GM18951 (cell line): ENCODE data around the gene SLC35A5.
A peak's percentile ranks its signal among the peaks of the same experiment; 100 is the strongest.
"Not testable (repeated sequence)": the region's sequence is repeated elsewhere in the genome, so short reads cannot be mapped to it uniquely, and the experiment has no call there.

Experiments used
- POLR2A ChIP-seq: IDR thresholded peaks from 4 replicates; pipeline ENCODE4 v1.6.1; 2011; ENCODE audit warnings: mild to moderate bottlenecking; ENCODE audit not compliant: insufficient read length, insufficient read depth; ENCODE audit errors: extremely low read depth
- in situ Hi-C: fragments of 300-500 bp; cut with MboI; formaldehyde crosslinking; loops from one replicate; pipeline ENCODE4 v1.12.0; 2022; ENCODE audit warnings: low sequenced_read_pairs, mixed read lengths, inconsistent platforms; ENCODE audit not compliant: unreplicated experiment

SLC35A5 gene

DNA sequence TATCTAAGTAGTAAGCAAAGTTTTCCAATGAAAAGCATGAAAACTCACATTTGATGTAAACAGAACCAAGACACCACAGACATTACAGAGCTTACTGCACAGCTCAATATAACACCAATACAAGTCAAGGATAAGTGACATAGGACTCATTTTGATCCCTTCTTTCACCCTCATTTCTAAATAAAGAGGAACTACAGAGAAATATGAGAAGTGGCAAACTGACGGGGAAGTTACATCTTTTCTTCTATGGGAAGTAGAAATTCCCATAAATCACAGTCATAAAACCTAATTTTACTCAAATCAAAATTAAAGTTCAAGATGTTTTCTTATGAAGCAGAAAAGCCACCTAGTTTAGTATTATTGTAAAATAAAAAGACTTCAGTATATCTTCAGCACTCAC, 3.9 kb upstream of the SLC35A5 start:
- TF ChIP-seq POLR2A, result no peak
- in situ Hi-C loops, result no loop called here

DNA sequence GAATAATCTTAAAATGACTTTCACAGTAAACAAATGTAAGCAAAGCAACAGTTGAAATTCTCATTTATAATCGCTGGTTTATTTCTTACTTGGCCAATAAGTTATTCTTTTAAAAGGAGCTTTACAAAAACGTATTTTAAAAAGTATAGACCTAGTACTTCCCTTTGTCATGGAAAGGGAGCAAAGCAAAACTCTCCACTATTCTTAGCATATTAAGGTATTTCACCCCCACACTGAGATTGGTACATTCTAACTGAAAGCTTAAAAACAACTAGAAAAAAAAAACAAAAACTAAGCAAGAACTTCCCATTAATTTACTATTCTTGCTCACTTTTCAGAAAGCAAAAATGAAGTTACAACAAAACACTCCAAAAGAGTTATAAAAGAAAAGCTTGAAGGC, 1.5 kb upstream of the SLC35A5 start:
- TF ChIP-seq POLR2A, result no peak
- in situ Hi-C loops, result no loop called here

DNA sequence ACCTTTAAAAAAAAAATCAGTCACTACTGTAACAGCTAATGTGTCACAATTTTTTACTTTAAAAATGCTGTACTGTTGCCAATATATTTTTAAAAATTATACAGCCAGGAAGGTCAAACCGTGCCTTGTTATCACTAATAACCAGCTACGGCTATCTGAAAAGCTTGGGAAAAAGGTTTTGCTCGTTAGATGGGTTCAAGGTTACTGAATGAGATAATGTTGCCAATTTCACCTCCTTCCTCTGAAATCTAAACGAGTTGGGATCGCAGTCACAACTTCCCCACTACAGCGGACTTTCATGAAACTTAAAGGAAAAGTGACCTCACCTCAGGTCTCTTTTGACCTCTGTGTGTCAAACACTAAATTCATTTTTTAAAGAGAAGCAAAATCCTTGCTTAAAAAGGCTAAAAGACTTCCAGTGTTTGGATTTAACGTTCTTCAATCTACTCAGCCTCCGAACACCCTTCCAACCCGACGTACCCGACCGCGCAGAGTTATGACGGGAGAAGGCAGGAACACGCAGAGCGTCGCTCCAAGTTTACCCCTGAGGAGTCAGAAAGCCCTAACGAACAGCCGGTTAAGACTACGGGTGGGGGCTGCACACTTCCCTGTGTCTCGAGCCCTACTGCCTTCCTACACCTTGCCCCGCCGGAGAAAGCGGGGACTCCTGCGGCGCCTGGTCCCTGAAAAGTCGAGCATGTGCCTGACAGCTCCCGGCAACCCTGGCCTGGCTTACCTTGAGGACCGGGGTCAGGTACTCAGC, 943 bp upstream of the SLC35A5 start:
- in situ Hi-C loops, result no loop called here
- no peak for TF ChIP-seq POLR2A

DNA sequence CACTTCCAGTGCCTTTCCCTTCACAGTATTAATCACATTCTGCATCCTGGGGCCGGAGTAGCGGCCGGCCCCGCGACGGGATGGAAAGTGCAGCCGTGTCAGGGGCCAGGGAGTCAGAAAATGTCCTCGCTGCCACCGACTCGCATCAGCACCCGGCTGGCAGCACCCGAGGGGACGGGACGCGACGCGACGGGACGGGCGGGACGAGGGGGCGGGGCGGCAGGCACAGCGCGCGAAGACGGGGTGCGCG, 436 bp upstream of the SLC35A5 start:
- peak; percentile 14 for TF ChIP-seq POLR2A
- in situ Hi-C loops, result no loop called here

- in situ Hi-C loops, result not testable (repeated sequence)
These were observed 2.5 kb downstream of the SLC35A5 start for GRCh38 chr3:112564247-112564939.

GRCh38 chr3:112564940-112565305, 3.1 kb downstream of the SLC35A5 start:
- no peak for TF ChIP-seq POLR2A
- in situ Hi-C loops, result no loop called here

DNA sequence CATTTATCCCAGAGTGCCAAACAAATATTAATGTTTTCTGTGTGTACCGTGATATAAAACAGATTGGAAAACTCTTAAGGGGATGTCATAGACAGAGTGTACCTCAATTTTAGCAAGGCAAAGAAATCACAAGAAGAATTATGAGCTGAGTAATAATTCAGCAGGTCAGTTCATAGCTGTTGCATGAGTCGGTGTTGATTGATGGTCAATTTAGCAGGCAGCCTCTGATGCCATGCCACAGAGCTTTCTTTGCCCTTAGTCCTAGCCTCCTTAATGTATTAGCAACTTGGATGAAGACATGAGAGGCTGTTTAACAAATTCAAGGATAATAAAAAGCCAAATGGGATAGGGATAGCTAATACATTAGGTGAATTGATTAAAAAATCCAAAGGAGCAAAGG, 6.8 kb downstream of the SLC35A5 start:
- in situ Hi-C loops, result no loop called here
- no peak for TF ChIP-seq POLR2A

GRCh38 chr3:112569265-112569664, 7.4 kb downstream of the SLC35A5 start:
- in situ Hi-C loops, result no loop called here
- no peak for TF ChIP-seq POLR2A

DNA sequence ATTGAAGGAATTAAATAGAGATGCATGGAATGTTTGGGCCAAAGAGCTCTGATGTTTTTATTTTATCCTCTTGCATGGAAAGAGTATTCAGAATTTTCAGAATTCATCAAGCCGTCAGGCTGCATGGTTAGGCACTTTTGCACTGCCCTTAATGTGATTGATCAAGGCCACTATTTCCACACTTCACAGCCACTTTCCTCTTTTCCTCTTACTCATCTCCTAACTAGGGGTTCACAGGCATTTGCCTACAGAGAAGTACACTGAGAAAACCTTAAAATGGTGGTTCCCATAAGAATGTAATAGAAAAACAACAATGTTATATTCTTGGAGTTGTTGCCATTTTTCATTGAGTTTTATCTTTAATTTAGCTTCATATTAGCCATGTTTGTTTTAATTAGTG, 10.9 kb downstream of the SLC35A5 start:
- TF ChIP-seq POLR2A, result no peak
- in situ Hi-C loops, result no loop called here

GRCh38 chr3:112579232-112579631, 17.4 kb downstream of the SLC35A5 start:
- in situ Hi-C loops, result no loop called here
- TF ChIP-seq POLR2A, result no peak

DNA sequence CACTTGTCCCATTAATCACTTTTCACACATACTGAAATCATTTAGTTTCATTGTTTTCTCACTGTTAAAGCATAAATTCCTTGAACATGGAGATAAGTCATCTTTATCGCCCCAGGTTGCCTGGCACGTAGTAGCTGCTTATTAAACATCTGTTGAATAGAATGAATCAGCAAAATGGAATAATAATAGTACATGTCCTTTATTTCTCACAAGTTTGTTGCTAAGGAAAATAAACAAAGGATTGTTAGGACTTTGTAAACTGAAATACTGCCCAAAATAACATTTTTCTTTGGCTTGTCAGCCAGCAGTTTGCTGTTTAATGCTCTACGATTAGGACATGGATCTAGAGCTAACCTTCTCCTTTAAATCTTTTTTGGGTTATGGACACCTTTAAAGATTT, 17.9 kb downstream of the SLC35A5 start:
- in situ Hi-C loops, result no loop called here
- no peak for TF ChIP-seq POLR2A

- no peak for TF ChIP-seq POLR2A
- in situ Hi-C loops, result no loop called here
These were observed 20.5 kb downstream of the SLC35A5 start for GRCh38 chr3:112582244-112582874.

GRCh38 chr3:112583105-112583504, 21.3 kb downstream of the SLC35A5 start:
- no peak for TF ChIP-seq POLR2A
- in situ Hi-C loops, result no loop called here

DNA sequence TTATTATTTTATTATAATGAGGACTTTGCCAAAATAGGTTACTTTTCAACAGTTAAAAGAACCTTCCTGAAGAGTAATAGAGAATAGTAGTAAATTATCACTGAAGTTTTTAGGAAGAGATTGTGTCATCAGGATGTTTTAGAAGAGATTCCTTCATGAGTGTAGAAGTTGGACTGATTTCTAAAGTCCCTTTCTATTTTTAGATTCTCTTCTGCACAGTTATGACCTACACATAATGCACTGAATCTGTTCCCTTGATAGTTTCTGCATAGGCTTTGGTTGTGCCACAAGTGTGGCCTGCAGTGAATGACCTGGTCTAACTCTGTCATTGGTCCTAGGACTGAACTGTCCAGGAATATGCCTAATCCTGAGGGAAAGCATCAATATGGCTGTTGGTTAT, 23.9 kb downstream of the SLC35A5 start:
- in situ Hi-C loops, result no loop called here
- no peak for TF ChIP-seq POLR2A
